ENCODE data around the gene JPH4.

DNA sequence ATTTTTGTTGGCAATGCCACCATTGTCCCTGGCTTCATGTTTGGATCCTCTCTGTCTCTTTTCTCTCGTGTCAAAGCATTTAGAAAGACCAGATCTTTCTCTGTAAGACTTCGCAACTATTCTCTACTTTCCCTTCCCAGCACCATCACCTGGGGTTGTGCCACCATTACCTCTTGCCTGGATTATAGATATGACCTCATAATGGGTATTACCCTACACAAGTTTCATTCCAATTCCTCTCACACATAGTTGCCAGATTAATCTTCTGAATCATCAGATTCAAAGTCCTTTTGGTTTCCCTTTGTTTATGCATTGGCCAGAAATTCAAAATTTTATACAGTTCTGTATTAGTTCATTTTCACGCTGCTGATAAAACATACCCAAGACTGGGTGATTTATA, 30.4 kb upstream of the JPH4 start:
- TF ChIP-seq, protein P1, sequence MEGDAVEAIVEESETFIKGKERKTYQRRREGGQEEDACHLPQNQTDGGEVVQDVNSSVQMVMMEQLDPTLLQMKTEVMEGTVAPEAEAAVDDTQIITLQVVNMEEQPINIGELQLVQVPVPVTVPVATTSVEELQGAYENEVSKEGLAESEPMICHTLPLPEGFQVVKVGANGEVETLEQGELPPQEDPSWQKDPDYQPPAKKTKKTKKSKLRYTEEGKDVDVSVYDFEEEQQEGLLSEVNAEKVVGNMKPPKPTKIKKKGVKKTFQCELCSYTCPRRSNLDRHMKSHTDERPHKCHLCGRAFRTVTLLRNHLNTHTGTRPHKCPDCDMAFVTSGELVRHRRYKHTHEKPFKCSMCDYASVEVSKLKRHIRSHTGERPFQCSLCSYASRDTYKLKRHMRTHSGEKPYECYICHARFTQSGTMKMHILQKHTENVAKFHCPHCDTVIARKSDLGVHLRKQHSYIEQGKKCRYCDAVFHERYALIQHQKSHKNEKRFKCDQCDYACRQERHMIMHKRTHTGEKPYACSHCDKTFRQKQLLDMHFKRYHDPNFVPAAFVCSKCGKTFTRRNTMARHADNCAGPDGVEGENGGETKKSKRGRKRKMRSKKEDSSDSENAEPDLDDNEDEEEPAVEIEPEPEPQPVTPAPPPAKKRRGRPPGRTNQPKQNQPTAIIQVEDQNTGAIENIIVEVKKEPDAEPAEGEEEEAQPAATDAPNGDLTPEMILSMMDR (IDR thresholded peaks at IDR 0.05): no peak
- TF ChIP-seq POLR2A (IDR thresholded peaks at IDR 0.05): no peak

Measured in body of pancreas (tissue), 4 donors.